Measurements from ENCODE around the gene E2F1. TPM values are rescaled to one million over a fixed set of nuclear protein-coding genes. Genes with fewer than 3 reads are reported as not detected.
"Not testable (repeated sequence)": the region's sequence is repeated elsewhere in the genome, so short reads cannot be mapped to it uniquely, and the experiment has no call there.

E2F1 gene
- total and polyA plus RNA-seq, 2 of the 4 experiments (the other 2 are of a cell fraction), result 10.9 to 14.0 TPM

- H3K4ac ChIP-seq (ENCODE audit: low read depth, low read length); H3K23ac ChIP-seq (ENCODE audit: low read depth, low read length); H3K14ac ChIP-seq (replicated peaks; ENCODE audit: low read depth, low read length); H4K5ac ChIP-seq (ENCODE audit: low read depth, low read length); H4K91ac ChIP-seq (ENCODE audit: insufficient read depth, low read depth, low read length); in situ Hi-C loops (cut with MboI; ENCODE audit: low sequenced_read_pairs); H3K56ac ChIP-seq (ENCODE audit: extremely low read depth, insufficient read depth, low read length); H3K4me3 ChIP-seq (ENCODE audit: insufficient read depth, low read depth, low read length); H2BK120ac ChIP-seq (ENCODE audit: low read depth, low read length); H2BK15ac ChIP-seq (ENCODE audit: low read depth, low read length); H3K9me1 ChIP-seq (ENCODE audit: insufficient read depth, low read length); H3K9me3 ChIP-seq (ENCODE audit: control insufficient read depth, insufficient read depth, low read length); ATAC-seq (ENCODE audit: low read depth); H3K36me3 ChIP-seq (ENCODE audit: control insufficient read depth, insufficient read depth, low read length); H4K20me1 ChIP-seq (ENCODE audit: insufficient read depth, low read length); H3K4me1 ChIP-seq (ENCODE audit: control insufficient read depth, insufficient read depth, low read length); H3K18ac ChIP-seq (ENCODE audit: low read depth, low read length); CTCF ChIA-PET; H2BK20ac ChIP-seq (ENCODE audit: low read depth, low read length); dilution Hi-C loops (cut with HindIII; ENCODE audit: low sequenced_read_pairs, unreplicated experiment); POLR2A ChIA-PET (ENCODE audit: unreplicated experiment); BruUV-seq (replicated peaks); H3K27me3 ChIP-seq (ENCODE audit: control insufficient read depth, insufficient read depth, low read length); H2BK5ac ChIP-seq (ENCODE audit: low read depth, low read length, poor library complexity, severe bottlenecking); H2AK9ac ChIP-seq (replicated peaks; ENCODE audit: low read depth, low read length, poor library complexity); H3K9ac ChIP-seq (ENCODE audit: low read depth, low read length); H2AFZ ChIP-seq (replicated peaks; ENCODE audit: low read length, poor library complexity); intact Hi-C loops (cut with micrococcal nuclease); H3K79me1 ChIP-seq (ENCODE audit: low read depth in 1 of 2, low read length in 2 of 2); H2AK5ac ChIP-seq (ENCODE audit: low read depth, low read length); H3K4me2 ChIP-seq (ENCODE audit: low read depth, low read length); H4K8ac ChIP-seq (ENCODE audit: low read depth in 2 of 2, low read length in 2 of 2); DNase-seq; H3K27ac ChIP-seq (ENCODE audit: insufficient read depth, low read length): not testable (repeated sequence)
- WGBS, 2 experiments (ENCODE audit: extremely low coverage in 2 of 2, insufficient read length in 1 of 2), result no CpG with 5 or more reads among the region's 27 CpGs
These were observed 12.8 kb upstream of the E2F1 start for GRCh38 chr20:33698966-33699365.
